ENCODE data around the gene TMSB4X. TPM values are rescaled to one million over a fixed set of nuclear protein-coding genes. Genes with fewer than 3 reads are reported as not detected.

Gene TMSB4X
- polyA plus RNA-seq, 3 donors: 15,641 to 31,074 (median 27,127) TPM

- H3K4me3 ChIP-seq (replicated peaks in 1 of 3; ENCODE audit: low read depth in 2 of 3, low read length in 3 of 3): peak overlapping the region; percentile 26 to 71 (median 41)
- intact Hi-C loops (cut with micrococcal nuclease): loop anchor here (10.0 kb wide), 2 partner anchors 48 to 538 kb away; no protein-coding TSS in a partner anchor
- peaks cover 29% of the 10 kb centered on the region for H3K79me2 ChIP-seq (ENCODE audit: insufficient read depth, low read length)
- DNase-seq: peak; percentile 70 to 77 (median 76)
- TF ChIP-seq, protein P1, sequence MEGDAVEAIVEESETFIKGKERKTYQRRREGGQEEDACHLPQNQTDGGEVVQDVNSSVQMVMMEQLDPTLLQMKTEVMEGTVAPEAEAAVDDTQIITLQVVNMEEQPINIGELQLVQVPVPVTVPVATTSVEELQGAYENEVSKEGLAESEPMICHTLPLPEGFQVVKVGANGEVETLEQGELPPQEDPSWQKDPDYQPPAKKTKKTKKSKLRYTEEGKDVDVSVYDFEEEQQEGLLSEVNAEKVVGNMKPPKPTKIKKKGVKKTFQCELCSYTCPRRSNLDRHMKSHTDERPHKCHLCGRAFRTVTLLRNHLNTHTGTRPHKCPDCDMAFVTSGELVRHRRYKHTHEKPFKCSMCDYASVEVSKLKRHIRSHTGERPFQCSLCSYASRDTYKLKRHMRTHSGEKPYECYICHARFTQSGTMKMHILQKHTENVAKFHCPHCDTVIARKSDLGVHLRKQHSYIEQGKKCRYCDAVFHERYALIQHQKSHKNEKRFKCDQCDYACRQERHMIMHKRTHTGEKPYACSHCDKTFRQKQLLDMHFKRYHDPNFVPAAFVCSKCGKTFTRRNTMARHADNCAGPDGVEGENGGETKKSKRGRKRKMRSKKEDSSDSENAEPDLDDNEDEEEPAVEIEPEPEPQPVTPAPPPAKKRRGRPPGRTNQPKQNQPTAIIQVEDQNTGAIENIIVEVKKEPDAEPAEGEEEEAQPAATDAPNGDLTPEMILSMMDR (IDR thresholded peaks at IDR 0.05): no peak
- H3K9me3 ChIP-seq (replicated peaks in 1 of 2; ENCODE audit: control insufficient read depth in 1 of 2, insufficient read depth in 1 of 2, low read length in 2 of 2): no peaks in the 10 kb centered on the region
- Mint-ChIP-seq H3K27me3 (ENCODE audit: low read depth in 3 of 3) (peaks cover 0 to 18% (median 0%) of the 10 kb centered on the region in 3 donors), H3K27ac (peak overlapping the region; percentile 98 to 99 (median 99)), H3K4me3 (peak overlapping the region; percentile 77 to 85), H3K4me1 (peaks cover 64% of the 10 kb centered on the region), H3K36me3 (no peaks in the 10 kb centered on the region), H3K9me3 (peaks cover 0 to 21% (median 6%) of the 10 kb centered on the region in 7 donors)
- H2AFZ ChIP-seq (ENCODE audit: insufficient read depth, low read depth, low read length, poor library complexity, severe bottlenecking): peak overlapping the region; percentile 26
- peak overlapping the region; percentile 76 for H3K9ac ChIP-seq (ENCODE audit: insufficient read depth, low read length, poor library complexity, severe bottlenecking)
- peaks cover 85 to 94% of the 10 kb centered on the region in 2 donors for H3K4me1 ChIP-seq (ENCODE audit: control insufficient read depth in 1 of 2, insufficient read depth in 2 of 2, low read length in 2 of 2)
- H3K27me3 ChIP-seq (ENCODE audit: control insufficient read depth in 2 of 2, insufficient read depth in 2 of 2, low read length in 2 of 2): peaks cover 0 to 4% of the 10 kb centered on the region in 2 donors
- H3K36me3 ChIP-seq (replicated peaks in 1 of 2; ENCODE audit: control insufficient read depth in 1 of 2, insufficient read depth in 2 of 2, low read length in 2 of 2): no peaks in the 10 kb centered on the region
- no CpG with 5 or more reads among the region's 8 CpGs for WGBS (ENCODE audit: insufficient coverage)
- H3K4me2 ChIP-seq (replicated peaks; ENCODE audit: extremely low read depth, low read length, poor library complexity, severe bottlenecking): peak overlapping the region; percentile 76
- H3K27ac ChIP-seq (ENCODE audit: low read depth in 1 of 2, low read length in 2 of 2): peak overlapping the region; percentile 95 to 98
- no peaks in the 10 kb centered on the region for H4K20me1 ChIP-seq (ENCODE audit: insufficient read depth, low read length)
Measured at GRCh38 chrX:12956704-12957534, 18.0 kb upstream of the TMSB4X start.

GRCh38 chrX:12958059-12958458, 16.9 kb upstream of the TMSB4X start:
- no peaks in the 10 kb centered on the region for H3K9me3 ChIP-seq (replicated peaks in 1 of 2; ENCODE audit: control insufficient read depth in 1 of 2, insufficient read depth in 1 of 2, low read length in 2 of 2)
- no CpG with 5 or more reads among the region's 5 CpGs for WGBS (ENCODE audit: insufficient coverage)
- intact Hi-C loops (cut with micrococcal nuclease): loop anchor here (10.0 kb wide), 2 partner anchors 47 to 537 kb away; no protein-coding TSS in a partner anchor
- no peak overlapping the region for H2AFZ ChIP-seq (ENCODE audit: insufficient read depth, low read depth, low read length, poor library complexity, severe bottlenecking)
- H3K36me3 ChIP-seq (replicated peaks in 1 of 2; ENCODE audit: control insufficient read depth in 1 of 2, insufficient read depth in 2 of 2, low read length in 2 of 2): no peaks in the 10 kb centered on the region
- no peak overlapping the region for H3K9ac ChIP-seq (ENCODE audit: insufficient read depth, low read length, poor library complexity, severe bottlenecking)
- H4K20me1 ChIP-seq (ENCODE audit: insufficient read depth, low read length): no peaks in the 10 kb centered on the region
- Mint-ChIP-seq H3K4me3 (peak overlapping the region; percentile 49 to 60), H3K4me1 (peaks cover 62% of the 10 kb centered on the region), H3K27me3 (ENCODE audit: low read depth in 3 of 3) (peaks cover 0 to 26% (median 0%) of the 10 kb centered on the region in 3 donors), H3K36me3 (no peaks in the 10 kb centered on the region), H3K27ac (peak overlapping the region; percentile 88 to 99 (median 93)), H3K9me3 (peaks cover 0 to 28% (median 6%) of the 10 kb centered on the region in 7 donors)
- DNase-seq: no peak
- H3K4me1 ChIP-seq (ENCODE audit: control insufficient read depth in 1 of 2, insufficient read depth in 2 of 2, low read length in 2 of 2): peaks cover 80 to 90% of the 10 kb centered on the region in 2 donors
- peak overlapping the region in 1 of 3 experiments; percentile 71 for H3K4me3 ChIP-seq (replicated peaks in 1 of 3; ENCODE audit: low read depth in 2 of 3, low read length in 3 of 3)
- TF ChIP-seq, protein P1 (IDR thresholded peaks at IDR 0.05): no peak
- peaks cover 25% of the 10 kb centered on the region for H3K79me2 ChIP-seq (ENCODE audit: insufficient read depth, low read length)
- H3K27ac ChIP-seq (ENCODE audit: low read depth in 1 of 2, low read length in 2 of 2): peak overlapping the region in 1 of 2 donors; percentile 98
- H3K27me3 ChIP-seq (ENCODE audit: control insufficient read depth in 2 of 2, insufficient read depth in 2 of 2, low read length in 2 of 2): peaks cover 0 to 4% of the 10 kb centered on the region in 2 donors
- peak overlapping the region; percentile 76 for H3K4me2 ChIP-seq (replicated peaks; ENCODE audit: extremely low read depth, low read length, poor library complexity, severe bottlenecking)
